ENCODE results near the gene RUNX1. TPM values are rescaled to one million over a fixed set of nuclear protein-coding genes. Genes with fewer than 3 reads are reported as not detected.

The RUNX1 gene
- total and polyA plus RNA-seq, 10 of the 15 experiments (the other 5 are each of a cell fraction or from before 2014, with no cell fraction given): 0.90 to 15.2 (median 4.1) TPM

DNA sequence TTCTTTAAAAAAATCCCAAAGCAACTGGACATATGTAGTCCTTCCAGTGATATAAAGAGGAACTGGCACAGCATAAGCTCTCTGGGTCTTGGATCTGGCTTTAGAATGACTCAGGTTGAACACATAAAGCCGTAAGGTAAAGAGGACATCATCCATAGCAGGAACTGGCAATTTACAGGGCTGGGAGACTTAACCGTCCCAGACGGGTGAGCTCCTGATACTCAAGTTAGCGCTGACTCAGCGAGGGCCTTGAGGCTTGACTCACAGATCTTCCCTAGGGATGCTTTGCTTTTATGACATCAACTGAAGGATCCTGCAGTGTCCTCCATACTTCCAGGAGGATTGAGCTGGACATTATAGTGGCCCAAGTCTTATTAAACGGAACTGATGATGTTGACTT is 226.2 kb downstream of the RUNX1 start:
- H3K79me2 ChIP-seq (ENCODE audit: control insufficient read depth, insufficient read depth, low read length): no peaks in the 10 kb centered on the region
- RAD21 ChIA-PET (ENCODE audit: unreplicated experiment): interaction anchor here (1.1 kb wide), 1 partner anchor 77 kb away, joined by 3 read pairs; no protein-coding TSS in a partner anchor
- SMC1A ChIA-PET (ENCODE audit: uncharacterized antibody, unreplicated experiment): interaction anchor here (0.7 kb wide), 1 partner anchor 22 kb away, joined by 3 read pairs; no protein-coding TSS in a partner anchor
- POLR2A ChIA-PET: no interaction called here
- FAIRE-seq (no peak), DNase-seq (ENCODE audit: low read depth, low spot score) (no peak), ATAC-seq (no peak)
- H3K9me3 ChIP-seq (replicated peaks; ENCODE audit: control insufficient read depth, insufficient read depth, low read length): no peaks in the 10 kb centered on the region; the same call in 2 of the 3 replicates
- 88% methylated on average over 6 of the region's 6 CpGs for WGBS (ENCODE audit: insufficient coverage, insufficient replicate concordance, low lambda C conversion rate, missing lambda C conversion rate)
- H3K27me3 ChIP-seq (replicated peaks in 1 of 2; ENCODE audit: control insufficient read depth in 2 of 2, insufficient read depth in 2 of 2, low read length in 1 of 2): no peaks in the 10 kb centered on the region
- TF ChIP-seq, protein P1, sequence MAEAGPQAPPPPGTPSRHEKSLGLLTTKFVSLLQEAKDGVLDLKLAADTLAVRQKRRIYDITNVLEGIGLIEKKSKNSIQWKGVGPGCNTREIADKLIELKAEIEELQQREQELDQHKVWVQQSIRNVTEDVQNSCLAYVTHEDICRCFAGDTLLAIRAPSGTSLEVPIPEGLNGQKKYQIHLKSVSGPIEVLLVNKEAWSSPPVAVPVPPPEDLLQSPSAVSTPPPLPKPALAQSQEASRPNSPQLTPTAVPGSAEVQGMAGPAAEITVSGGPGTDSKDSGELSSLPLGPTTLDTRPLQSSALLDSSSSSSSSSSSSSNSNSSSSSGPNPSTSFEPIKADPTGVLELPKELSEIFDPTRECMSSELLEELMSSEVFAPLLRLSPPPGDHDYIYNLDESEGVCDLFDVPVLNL (IDR thresholded peaks at IDR 0.05; ENCODE audit: low read depth, low read length): no peak
- no peak for TF ChIP-seq POU2F2 (IDR thresholded peaks at IDR 0.05; ENCODE audit: borderline replicate concordance, low read depth, low read length)
- TF ChIP-seq POLR2AphosphoS2 (IDR thresholded peaks at IDR 0.05; ENCODE audit: low read depth, low read length): no peak
- TF ChIP-seq, protein P2, sequence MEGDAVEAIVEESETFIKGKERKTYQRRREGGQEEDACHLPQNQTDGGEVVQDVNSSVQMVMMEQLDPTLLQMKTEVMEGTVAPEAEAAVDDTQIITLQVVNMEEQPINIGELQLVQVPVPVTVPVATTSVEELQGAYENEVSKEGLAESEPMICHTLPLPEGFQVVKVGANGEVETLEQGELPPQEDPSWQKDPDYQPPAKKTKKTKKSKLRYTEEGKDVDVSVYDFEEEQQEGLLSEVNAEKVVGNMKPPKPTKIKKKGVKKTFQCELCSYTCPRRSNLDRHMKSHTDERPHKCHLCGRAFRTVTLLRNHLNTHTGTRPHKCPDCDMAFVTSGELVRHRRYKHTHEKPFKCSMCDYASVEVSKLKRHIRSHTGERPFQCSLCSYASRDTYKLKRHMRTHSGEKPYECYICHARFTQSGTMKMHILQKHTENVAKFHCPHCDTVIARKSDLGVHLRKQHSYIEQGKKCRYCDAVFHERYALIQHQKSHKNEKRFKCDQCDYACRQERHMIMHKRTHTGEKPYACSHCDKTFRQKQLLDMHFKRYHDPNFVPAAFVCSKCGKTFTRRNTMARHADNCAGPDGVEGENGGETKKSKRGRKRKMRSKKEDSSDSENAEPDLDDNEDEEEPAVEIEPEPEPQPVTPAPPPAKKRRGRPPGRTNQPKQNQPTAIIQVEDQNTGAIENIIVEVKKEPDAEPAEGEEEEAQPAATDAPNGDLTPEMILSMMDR (IDR thresholded peaks at IDR 0.05 in 2 of 3, conservative IDR thresholded peaks at IDR 0.05 in 1 of 3; ENCODE audit: control insufficient read depth in 2 of 3, extremely low read depth in 1 of 3, insufficient read depth in 1 of 3, low read depth in 3 of 3, low read length in 3 of 3): no peak
- TF ChIP-seq POLR2AphosphoS5 (IDR thresholded peaks at IDR 0.05; ENCODE audit: low read length): no peak
- intact Hi-C loops (cut with micrococcal nuclease; ENCODE audit: unreplicated experiment) (no loop called here), in situ Hi-C loops (cut with MboI) (no loop called here)
- H3K36me3 ChIP-seq (ENCODE audit: control insufficient read depth in 2 of 2, insufficient read depth in 2 of 2, low read length in 1 of 2): no peaks in the 10 kb centered on the region; a peak in 1 of 4 replicates
- no peaks in the 10 kb centered on the region for H3K4me1 ChIP-seq (ENCODE audit: control insufficient read depth, insufficient read depth, low read length)
- no peaks in the 10 kb centered on the region for H4K20me1 ChIP-seq (ENCODE audit: control insufficient read depth, insufficient read depth)
- H3K4me3 ChIP-seq: no peak overlapping the region
- H3K9ac ChIP-seq (ENCODE audit: control insufficient read depth, insufficient read depth, low read length): no peak overlapping the region
- no peak overlapping the region for H2AFZ ChIP-seq (ENCODE audit: control insufficient read depth, low read depth, low read length)
- H3K4me2 ChIP-seq (ENCODE audit: control insufficient read depth, insufficient read depth): no peak overlapping the region
- CTCF ChIA-PET: interaction anchor here (1.2 kb wide), 1 partner anchor 67 kb away, joined by 3 read pairs; no protein-coding TSS in a partner anchor
- no peak overlapping the region for H3K27ac ChIP-seq (ENCODE audit: control insufficient read depth, insufficient read depth)
- no TSS peak for BruUV-seq (replicated peaks)

Measured in GM12878 (cell line).